Measurements from ENCODE around the gene ATP11B. TPM values are rescaled to one million over a fixed set of nuclear protein-coding genes. Genes with fewer than 3 reads are reported as not detected.

The ATP11B gene
- total and polyA plus RNA-seq, 9 of the 15 experiments (the other 6 are each of a cell fraction or from before 2014, with no cell fraction given), result 11.9 to 68.7 (median 41.8) TPM

- H4K20me1 ChIP-seq (replicated peaks; ENCODE audit: control insufficient read depth, insufficient read depth, low read length), result no peaks in the 10 kb centered on the region
- POLR2A ChIA-PET, result no interaction called here
- H3K27me3 ChIP-seq (ENCODE audit: control insufficient read depth in 2 of 2, insufficient read depth in 2 of 2, low read length in 2 of 2), result no peaks in the 10 kb centered on the region
- no peak overlapping the region for H3K4me2 ChIP-seq (ENCODE audit: insufficient read depth, low read length)
- peaks cover 0 to 3% of the 10 kb centered on the region in 2 experiments; a peak in 3 of 5 replicates for H3K4me1 ChIP-seq (replicated peaks in 1 of 2; ENCODE audit: control insufficient read depth in 2 of 2, insufficient read depth in 2 of 2, low read length in 2 of 2)
- BruUV-seq (replicated peaks), result no TSS peak
- no peak overlapping the region for H3K4me3 ChIP-seq
- ATAC-seq (no peak), FAIRE-seq (no peak), DNase-seq (ENCODE audit: extremely low read depth in 1 of 4, low spot score in 3 of 4) (no peak)
- H3K9me3 ChIP-seq (replicated peaks; ENCODE audit: control insufficient read depth, insufficient read depth, low read depth, low read length), result no peaks in the 10 kb centered on the region
- no peak for TF ChIP-seq HMG20B (CRISPR knock-in tag; IDR thresholded peaks at IDR 0.05)
- no peak for TF ChIP-seq EZH2 (IDR thresholded peaks at IDR 0.05; ENCODE audit: borderline replicate concordance, low read depth, low read length)
- no peak for TF ChIP-seq CCAR2 (IDR thresholded peaks at IDR 0.05; ENCODE audit: low read depth, low read length)
- no peak for TF ChIP-seq PCBP2 (IDR thresholded peaks at IDR 0.05; ENCODE audit: low read depth, low read length, poor library complexity, severe bottlenecking)
- no peak for TF ChIP-seq SPI1 (IDR thresholded peaks at IDR 0.05; ENCODE audit: borderline replicate concordance, low read depth, low read length)
- TF ChIP-seq MEIS2 (IDR thresholded peaks at IDR 0.05; ENCODE audit: partially characterized antibody), result no peak
- no peak for TF ChIP-seq BHLHE40 (IDR thresholded peaks at IDR 0.05; ENCODE audit: low read length)
- peaks cover 54% of the 10 kb centered on the region for H3K36me3 ChIP-seq (ENCODE audit: control insufficient read depth, insufficient read depth, low read length)
- no peak overlapping the region for H3K9ac ChIP-seq (ENCODE audit: insufficient read depth in 1 of 2, low read depth in 2 of 2, low read length in 2 of 2)
- 95% methylated on average over 4 of the region's 4 CpGs for WGBS (ENCODE audit: insufficient coverage, low coverage, missing lambda C conversion rate)
- H3K79me2 ChIP-seq (ENCODE audit: control insufficient read depth, insufficient read depth, low read length), result no peaks in the 10 kb centered on the region
- H2AFZ ChIP-seq (ENCODE audit: low read depth, low read length), result no peak overlapping the region
- CTCF ChIA-PET (ENCODE audit: low intra/inter-chr PET ratio), result no interaction called here
- no peaks in the 10 kb centered on the region for H3K9me1 ChIP-seq (ENCODE audit: control insufficient read depth, insufficient read depth, low read length)
- in situ Hi-C loops (cut with MboI), result no loop called here
- intact Hi-C loops (cut with micrococcal nuclease), result no loop called here
- H3K27ac ChIP-seq (ENCODE audit: extremely low read depth, low read depth, low read length), result no peak overlapping the region
These were observed 98.9 kb downstream of the ATP11B start for GRCh38 chr3:182892226-182892625.
